ENCODE measurements around the gene SCAMP5. TPM values are rescaled to one million over a fixed set of nuclear protein-coding genes. Genes with fewer than 3 reads are reported as not detected.

SCAMP5 gene
- total and polyA plus RNA-seq, 2 of the 4 experiments (the other 2 are of a cell fraction): 0.36 to 1.6 TPM

DNA sequence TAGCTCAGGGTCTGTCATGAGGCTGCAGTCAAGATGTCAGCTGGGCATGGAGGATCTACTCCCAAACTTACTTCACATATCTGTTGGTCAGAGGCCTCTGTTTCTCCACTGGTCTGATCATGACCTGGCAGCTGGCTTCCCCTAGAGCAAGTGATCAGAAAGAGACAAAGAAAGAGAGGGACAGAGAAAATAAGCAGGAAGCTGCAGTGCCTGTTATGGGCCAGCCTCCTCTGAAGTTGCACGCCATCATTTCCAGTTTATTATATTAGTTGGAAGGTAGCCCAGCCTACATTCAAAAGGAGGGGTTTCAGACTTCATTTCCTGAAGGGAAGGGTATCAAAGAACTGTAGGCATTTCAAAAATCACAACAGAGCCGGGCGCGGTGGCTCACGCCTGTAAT lies 33.7 kb upstream of the SCAMP5 start:
- Histone ChIP-seq H3K27ac (ENCODE audit: insufficient read depth, low read length) (no peak overlapping the region), H2BK15ac (ENCODE audit: low read depth, low read length) (no peak overlapping the region), H3K9me1 (ENCODE audit: insufficient read depth, low read length) (no peaks in the 10 kb centered on the region), H4K91ac (ENCODE audit: insufficient read depth, low read depth, low read length) (no peak overlapping the region), H4K20me1 (ENCODE audit: insufficient read depth, low read length) (no peaks in the 10 kb centered on the region), H4K8ac (ENCODE audit: low read depth in 2 of 2, low read length in 2 of 2) (no peak overlapping the region), H4K5ac (ENCODE audit: low read depth, low read length) (no peak overlapping the region), H3K4me3 (ENCODE audit: insufficient read depth, low read depth, low read length) (no peak overlapping the region), H3K56ac (ENCODE audit: extremely low read depth, insufficient read depth, low read length) (no peak overlapping the region), H2BK20ac (ENCODE audit: low read depth, low read length) (no peak overlapping the region), H3K4me2 (ENCODE audit: low read depth, low read length) (no peak overlapping the region), H3K9me3 (ENCODE audit: control insufficient read depth, insufficient read depth, low read length) (no peaks in the 10 kb centered on the region), H2AFZ (replicated peaks; ENCODE audit: low read length, poor library complexity) (no peak overlapping the region), H3K27me3 (ENCODE audit: control insufficient read depth, insufficient read depth, low read length) (peaks cover 46% of the 10 kb centered on the region), H3K23ac (ENCODE audit: low read depth, low read length) (no peak overlapping the region), H3K36me3 (ENCODE audit: control insufficient read depth, insufficient read depth, low read length) (no peaks in the 10 kb centered on the region), H3K18ac (ENCODE audit: low read depth, low read length) (no peak overlapping the region), H3K4me1 (ENCODE audit: control insufficient read depth, insufficient read depth, low read length) (peaks cover 3% of the 10 kb centered on the region; the same call in 1 of the 2 replicates), H2BK120ac (ENCODE audit: low read depth, low read length) (no peak overlapping the region), H2BK5ac (ENCODE audit: low read depth, low read length, poor library complexity, severe bottlenecking) (no peak overlapping the region), H3K79me1 (ENCODE audit: low read depth in 1 of 2, low read length in 2 of 2) (no peaks in the 10 kb centered on the region), H3K4ac (ENCODE audit: low read depth, low read length) (no peak overlapping the region), H3K9ac (ENCODE audit: low read depth, low read length) (no peak overlapping the region), H2AK5ac (ENCODE audit: low read depth, low read length) (no peak overlapping the region), H2AK9ac (replicated peaks; ENCODE audit: low read depth, low read length, poor library complexity) (no peak overlapping the region), H3K14ac (replicated peaks; ENCODE audit: low read depth, low read length) (no peak overlapping the region)
- 52% methylated on average over 4 of the region's 5 CpGs; no CpG with 5 or more reads in 1 of the 2 experiments for WGBS, 2 experiments (ENCODE audit: extremely low coverage in 2 of 2, insufficient read length in 1 of 2)
- intact Hi-C loops (cut with micrococcal nuclease) (no loop called here), dilution Hi-C loops (cut with HindIII; ENCODE audit: low sequenced_read_pairs, unreplicated experiment) (no loop called here), in situ Hi-C loops (cut with MboI; ENCODE audit: low sequenced_read_pairs) (no loop called here)
- ChIA-PET CTCF (no interaction called here), POLR2A (ENCODE audit: unreplicated experiment) (interaction anchor here (0.6 kb wide), 1 partner anchor 55 kb away, joined by 4 read pairs; the partner anchor contains the start of gene FAM219B)
- ATAC-seq (ENCODE audit: low read depth): no peak
- no TSS peak for BruUV-seq (replicated peaks)
- TF ChIP-seq POLR2A (IDR thresholded peaks at IDR 0.05; ENCODE audit: low read depth, low read length) (no peak), RAD21 (IDR thresholded peaks at IDR 0.05; ENCODE audit: low read length) (no peak), MAFK (IDR thresholded peaks at IDR 0.05; ENCODE audit: low read depth, low read length) (no peak), CEBPB (IDR thresholded peaks at IDR 0.05; ENCODE audit: low read depth, low read length) (no peak), MAZ (IDR thresholded peaks at IDR 0.05; ENCODE audit: borderline replicate concordance, low read depth, low read length) (no peak), FOS (IDR thresholded peaks at IDR 0.05; ENCODE audit: low read depth, low read length) (no peak), BHLHE40 (IDR thresholded peaks at IDR 0.05; ENCODE audit: low read depth, low read length) (no peak), RFX5 (IDR thresholded peaks at IDR 0.05; ENCODE audit: low read depth, low read length) (no peak), RCOR1 (IDR thresholded peaks at IDR 0.05; ENCODE audit: insufficient replicate concordance, low read length) (no peak), SMC3 (IDR thresholded peaks at IDR 0.05; ENCODE audit: low read depth, low read length) (no peak), NFE2L2 (IDR thresholded peaks at IDR 0.05; ENCODE audit: low read depth, low read length) (no peak), MXI1 (IDR thresholded peaks at IDR 0.05; ENCODE audit: borderline replicate concordance, low read depth, low read length) (no peak), CHD1 (IDR thresholded peaks at IDR 0.05; ENCODE audit: low read depth, low read length) (no peak)
- TF ChIP-seq, protein P1, sequence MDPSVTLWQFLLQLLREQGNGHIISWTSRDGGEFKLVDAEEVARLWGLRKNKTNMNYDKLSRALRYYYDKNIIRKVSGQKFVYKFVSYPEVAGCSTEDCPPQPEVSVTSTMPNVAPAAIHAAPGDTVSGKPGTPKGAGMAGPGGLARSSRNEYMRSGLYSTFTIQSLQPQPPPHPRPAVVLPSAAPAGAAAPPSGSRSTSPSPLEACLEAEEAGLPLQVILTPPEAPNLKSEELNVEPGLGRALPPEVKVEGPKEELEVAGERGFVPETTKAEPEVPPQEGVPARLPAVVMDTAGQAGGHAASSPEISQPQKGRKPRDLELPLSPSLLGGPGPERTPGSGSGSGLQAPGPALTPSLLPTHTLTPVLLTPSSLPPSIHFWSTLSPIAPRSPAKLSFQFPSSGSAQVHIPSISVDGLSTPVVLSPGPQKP (IDR thresholded peaks at IDR 0.05; ENCODE audit: borderline replicate concordance, low read depth, low read length): no peak
- TF ChIP-seq, protein P2, sequence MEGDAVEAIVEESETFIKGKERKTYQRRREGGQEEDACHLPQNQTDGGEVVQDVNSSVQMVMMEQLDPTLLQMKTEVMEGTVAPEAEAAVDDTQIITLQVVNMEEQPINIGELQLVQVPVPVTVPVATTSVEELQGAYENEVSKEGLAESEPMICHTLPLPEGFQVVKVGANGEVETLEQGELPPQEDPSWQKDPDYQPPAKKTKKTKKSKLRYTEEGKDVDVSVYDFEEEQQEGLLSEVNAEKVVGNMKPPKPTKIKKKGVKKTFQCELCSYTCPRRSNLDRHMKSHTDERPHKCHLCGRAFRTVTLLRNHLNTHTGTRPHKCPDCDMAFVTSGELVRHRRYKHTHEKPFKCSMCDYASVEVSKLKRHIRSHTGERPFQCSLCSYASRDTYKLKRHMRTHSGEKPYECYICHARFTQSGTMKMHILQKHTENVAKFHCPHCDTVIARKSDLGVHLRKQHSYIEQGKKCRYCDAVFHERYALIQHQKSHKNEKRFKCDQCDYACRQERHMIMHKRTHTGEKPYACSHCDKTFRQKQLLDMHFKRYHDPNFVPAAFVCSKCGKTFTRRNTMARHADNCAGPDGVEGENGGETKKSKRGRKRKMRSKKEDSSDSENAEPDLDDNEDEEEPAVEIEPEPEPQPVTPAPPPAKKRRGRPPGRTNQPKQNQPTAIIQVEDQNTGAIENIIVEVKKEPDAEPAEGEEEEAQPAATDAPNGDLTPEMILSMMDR (conservative IDR thresholded peaks at IDR 0.05; ENCODE audit: low read depth, low read length): no peak
- TF ChIP-seq, protein P3, sequence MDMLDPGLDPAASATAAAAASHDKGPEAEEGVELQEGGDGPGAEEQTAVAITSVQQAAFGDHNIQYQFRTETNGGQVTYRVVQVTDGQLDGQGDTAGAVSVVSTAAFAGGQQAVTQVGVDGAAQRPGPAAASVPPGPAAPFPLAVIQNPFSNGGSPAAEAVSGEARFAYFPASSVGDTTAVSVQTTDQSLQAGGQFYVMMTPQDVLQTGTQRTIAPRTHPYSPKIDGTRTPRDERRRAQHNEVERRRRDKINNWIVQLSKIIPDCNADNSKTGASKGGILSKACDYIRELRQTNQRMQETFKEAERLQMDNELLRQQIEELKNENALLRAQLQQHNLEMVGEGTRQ (IDR thresholded peaks at IDR 0.05; ENCODE audit: low read depth, low read length): no peak
- no peak for DNase-seq
